NT2/D1 (cell line): Measurements from ENCODE around the gene SLC22A4.

ENCODE experiments used
- SUZ12 ChIP-seq: IDR thresholded peaks from 2 replicates; pipeline ENCODE4 v1.6.1; 2011; ENCODE audit not compliant: insufficient read length, insufficient read depth; ENCODE audit errors: extremely low read depth
- YY1 ChIP-seq: IDR thresholded peaks from 2 replicates; pipeline ENCODE4 v1.6.1; 2011; ENCODE audit not compliant: insufficient read length, insufficient read depth
- ZNF274 ChIP-seq: IDR thresholded peaks from 2 replicates; pipeline ENCODE4 v1.6.1; 2011; ENCODE audit warnings: mild to moderate bottlenecking, low read depth, low read length

- TF ChIP-seq YY1 (no peak), SUZ12 (no peak), ZNF274 (no peak)
These were observed 97.7 kb downstream of the SLC22A4 start for GRCh38 chr5:132391870-132392269.
